GM23338 (cell line): Measurements from ENCODE around the gene MLC1.

Experiments
- CREB1 ChIP-seq: fragments of 250-450 bp; sonication (Bioruptor Pico); IDR thresholded peaks from 2 replicates; pipeline ENCODE4 v1.5.0; 2020; ENCODE audit warnings: low read depth, mild to moderate bottlenecking, moderate library complexity
- CTCF ChIP-seq, 2 experiments: fragments of 200-600 bp in 1 of 2; sonication (generic) in 1 of 2; conservative IDR thresholded peaks; 2 replicates each; pipeline versions ENCODE4 v1.5.1 to v1.6.1; 2016 to 2017; ENCODE audit warnings: antibody characterized with exemption in 2 of 2, low read depth in 2 of 2, mild to moderate bottlenecking in 2 of 2, moderate library complexity in 1 of 2
- EZH2 ChIP-seq: fragments of 200-600 bp; sonication (generic); IDR thresholded peaks from one replicate; pipeline ENCODE4 v1.8.0; 2017; ENCODE audit warnings: antibody characterized with exemption, mild to moderate bottlenecking, low read depth; ENCODE audit not compliant: unreplicated experiment
- EZH2phosphoT487 ChIP-seq: fragments of 200-600 bp; sonication (generic); IDR thresholded peaks from one replicate; pipeline ENCODE4 v1.8.1; 2018; ENCODE audit warnings: antibody characterized with exemption; ENCODE audit not compliant: unreplicated experiment
- POLR2AphosphoS5 ChIP-seq: IDR thresholded peaks from 2 replicates; pipeline ENCODE4 v1.6.1; 2016; ENCODE audit warnings: antibody characterized with exemption, low read depth
- TF ChIP-seq, protein P1 (sequence below): IDR thresholded peaks from one replicate; pipeline ENCODE4 v1.6.1; 2018; ENCODE audit warnings: antibody characterized with exemption; ENCODE audit not compliant: unreplicated experiment

DNA sequence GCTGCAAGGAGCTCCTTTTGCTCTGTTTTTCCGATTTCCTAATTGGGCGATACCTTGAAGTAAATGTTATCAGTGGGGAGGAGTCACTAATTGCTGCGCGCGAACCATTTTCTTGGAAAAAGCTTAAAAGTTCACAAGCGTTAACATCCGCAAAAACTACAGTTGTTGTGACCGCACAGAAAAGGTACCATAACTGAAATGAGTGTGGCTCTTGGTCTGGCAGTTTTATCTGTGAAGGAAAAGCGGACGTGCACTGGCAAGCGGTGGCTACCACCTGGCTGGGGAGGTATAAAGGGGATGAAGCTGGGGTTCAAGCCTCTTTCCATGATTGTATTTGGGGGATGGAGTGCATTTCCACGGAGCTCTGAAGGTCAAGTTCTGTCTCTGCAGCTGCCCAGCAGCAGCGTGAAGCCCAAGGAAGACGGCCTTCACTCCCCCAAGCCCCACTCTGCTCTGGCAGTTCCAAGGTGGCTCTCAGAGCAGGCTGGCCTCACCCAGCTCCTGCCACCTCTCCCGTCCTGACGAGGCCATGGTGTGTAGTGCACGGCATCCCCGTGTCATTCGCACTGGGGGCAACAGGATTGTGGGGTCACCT is 32.0 kb upstream of the MLC1 start:
- TF ChIP-seq CTCF (conservative IDR thresholded peaks at IDR 0.05; ENCODE audit: low read depth in 2 of 2) (no peak), EZH2phosphoT487 (no peak), POLR2AphosphoS5 (no peak), EZH2 (no peak), CREB1 (CRISPR knock-in tag) (no peak)
- TF ChIP-seq, protein P1, sequence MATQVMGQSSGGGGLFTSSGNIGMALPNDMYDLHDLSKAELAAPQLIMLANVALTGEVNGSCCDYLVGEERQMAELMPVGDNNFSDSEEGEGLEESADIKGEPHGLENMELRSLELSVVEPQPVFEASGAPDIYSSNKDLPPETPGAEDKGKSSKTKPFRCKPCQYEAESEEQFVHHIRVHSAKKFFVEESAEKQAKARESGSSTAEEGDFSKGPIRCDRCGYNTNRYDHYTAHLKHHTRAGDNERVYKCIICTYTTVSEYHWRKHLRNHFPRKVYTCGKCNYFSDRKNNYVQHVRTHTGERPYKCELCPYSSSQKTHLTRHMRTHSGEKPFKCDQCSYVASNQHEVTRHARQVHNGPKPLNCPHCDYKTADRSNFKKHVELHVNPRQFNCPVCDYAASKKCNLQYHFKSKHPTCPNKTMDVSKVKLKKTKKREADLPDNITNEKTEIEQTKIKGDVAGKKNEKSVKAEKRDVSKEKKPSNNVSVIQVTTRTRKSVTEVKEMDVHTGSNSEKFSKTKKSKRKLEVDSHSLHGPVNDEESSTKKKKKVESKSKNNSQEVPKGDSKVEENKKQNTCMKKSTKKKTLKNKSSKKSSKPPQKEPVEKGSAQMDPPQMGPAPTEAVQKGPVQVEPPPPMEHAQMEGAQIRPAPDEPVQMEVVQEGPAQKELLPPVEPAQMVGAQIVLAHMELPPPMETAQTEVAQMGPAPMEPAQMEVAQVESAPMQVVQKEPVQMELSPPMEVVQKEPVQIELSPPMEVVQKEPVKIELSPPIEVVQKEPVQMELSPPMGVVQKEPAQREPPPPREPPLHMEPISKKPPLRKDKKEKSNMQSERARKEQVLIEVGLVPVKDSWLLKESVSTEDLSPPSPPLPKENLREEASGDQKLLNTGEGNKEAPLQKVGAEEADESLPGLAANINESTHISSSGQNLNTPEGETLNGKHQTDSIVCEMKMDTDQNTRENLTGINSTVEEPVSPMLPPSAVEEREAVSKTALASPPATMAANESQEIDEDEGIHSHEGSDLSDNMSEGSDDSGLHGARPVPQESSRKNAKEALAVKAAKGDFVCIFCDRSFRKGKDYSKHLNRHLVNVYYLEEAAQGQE: no peak
